GM10266 (cell line): Measurements from ENCODE around the gene PACSIN1.

ENCODE experiments used
- DNase-seq: peaks from one replicate; pipeline ENCODE4 v3.0.0; 2012; ENCODE audit errors: extremely low spot score
- CTCF ChIP-seq: IDR thresholded peaks from 2 replicates; pipeline ENCODE4 v1.5.1; 2012; ENCODE audit warnings: mild to moderate bottlenecking, low read depth; ENCODE audit not compliant: control insufficient read depth, insufficient read depth; ENCODE audit errors: missing control alignments

Gene PACSIN1

DNA sequence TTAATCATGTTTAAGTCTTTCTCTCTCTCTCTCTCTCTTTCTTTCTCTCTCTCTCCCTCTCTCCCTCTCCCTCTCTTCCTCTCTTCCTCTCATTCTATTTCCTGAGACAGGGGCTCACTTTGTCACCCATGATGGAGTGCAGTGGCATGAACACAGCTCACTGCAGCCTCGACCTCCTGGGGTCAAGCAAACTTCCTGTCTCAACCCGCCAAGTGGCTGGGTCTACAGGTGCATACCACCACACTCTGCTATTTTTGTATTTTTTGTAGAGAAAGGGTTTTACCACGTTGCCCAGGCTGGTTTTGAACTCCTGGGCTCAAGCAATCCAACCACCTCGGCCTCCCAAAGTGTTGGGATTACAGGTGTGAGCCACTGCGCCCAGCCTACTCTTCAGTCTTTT is 24.4 kb upstream of the PACSIN1 start:
- TF ChIP-seq CTCF, result no peak
- no peak for DNase-seq

- DNase-seq, result no peak
- no peak for TF ChIP-seq CTCF
Observed at GRCh38 chr6:34445313-34445860, 20.5 kb upstream of the PACSIN1 start.

- no peak for DNase-seq
- TF ChIP-seq CTCF, result no peak
Observed at GRCh38 chr6:34447386-34447785, 18.5 kb upstream of the PACSIN1 start.

DNA sequence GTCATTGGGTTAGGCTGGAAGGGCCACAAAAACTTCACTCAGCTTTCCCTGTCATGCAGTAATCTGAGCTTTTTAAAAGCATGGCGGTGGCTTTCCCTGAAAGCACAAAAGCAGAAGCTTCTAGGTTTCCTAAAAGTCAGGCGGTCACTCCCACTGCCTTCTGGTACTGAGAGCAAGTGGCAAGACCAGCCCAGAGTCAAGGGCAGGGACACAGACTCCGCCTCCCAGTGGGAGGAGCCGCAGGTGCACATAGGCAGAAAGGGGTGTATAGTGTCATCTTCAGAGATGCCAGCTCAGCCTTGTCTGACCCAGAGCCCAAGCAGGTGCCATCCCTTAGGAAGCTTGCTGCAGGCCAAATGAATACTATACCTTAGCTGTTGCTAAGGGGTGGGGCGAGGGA is 18.0 kb upstream of the PACSIN1 start:
- TF ChIP-seq CTCF, result no peak
- DNase-seq, result no peak

GRCh38 chr6:34451192-34451591 is 14.7 kb upstream of the PACSIN1 start:
- TF ChIP-seq CTCF, result no peak
- DNase-seq, result no peak

GRCh38 chr6:34455831-34456230 is 10.0 kb upstream of the PACSIN1 start:
- DNase-seq, result no peak
- TF ChIP-seq CTCF, result peak; percentile 4

DNA sequence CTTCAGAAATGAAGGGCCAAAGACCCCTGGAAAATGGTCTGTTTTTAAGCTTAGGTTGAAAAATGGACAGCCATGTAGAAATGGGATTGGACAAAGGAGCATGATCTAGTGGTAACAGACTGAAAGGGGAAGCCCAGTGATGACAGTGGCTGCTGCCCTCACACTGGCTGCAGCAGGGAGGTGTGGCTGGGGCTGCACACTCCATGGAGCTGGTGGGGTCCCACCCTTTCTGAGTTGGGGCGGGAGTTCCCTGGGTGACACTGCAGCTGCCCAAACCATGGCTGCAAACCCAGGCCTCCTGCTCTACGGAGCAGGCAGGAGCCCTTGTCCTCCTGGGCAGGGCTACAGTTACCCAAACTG is 8.5 kb upstream of the PACSIN1 start:
- no peak for TF ChIP-seq CTCF
- DNase-seq, result no peak
